H1 (cell line): ENCODE results near the gene HDAC11. TPM values are rescaled to one million over a fixed set of nuclear protein-coding genes. Genes with fewer than 3 reads are reported as not detected.

Experiments used
- CTCF ChIA-PET: fragments of 300-600 bp; sonication (Branson Sonifier 250); formaldehyde crosslinking; loops from one replicate; lab custom pipeline; 2021; ENCODE audit not compliant: partially characterized antibody; lab: Charles Lee
- POLR2A ChIA-PET: fragments of 300-600 bp; sonication (Branson Sonifier 250); formaldehyde crosslinking; loops from one replicate; lab custom pipeline; 2021; ENCODE audit warnings: inconsistent platforms; ENCODE audit not compliant: partially characterized antibody; lab: Charles Lee
- DNase-seq, 2 experiments: peaks; one replicate each; pipeline versions ENCODE4 v3.0.0 to v3.0.0-alpha.2; 2010 to 2022; ENCODE audit warnings: low spot score in 2 of 2, low read depth in 1 of 2, mixed read lengths in 1 of 2
- FAIRE-seq: peaks from 2 replicates; lab custom pipeline; 2011; peaks lifted over from hg19 to GRCh38; lab: Jason Lieb, UNC
- H2AFZ ChIP-seq: 2 replicates; pipeline ENCODE4 v1.8.1; 2012; ENCODE audit warnings: low read length, inconsistent platforms
- H2AK5ac ChIP-seq: 2 replicates; pipeline ENCODE4 v1.6.1; 2013; ENCODE audit warnings: low read depth, low read length
- H2BK120ac ChIP-seq: replicated peaks from 2 replicates; pipeline ENCODE3; 2013; ENCODE audit warnings: low read depth, low read length, inconsistent platforms
- H2BK12ac ChIP-seq: 2 replicates; pipeline ENCODE4 v1.6.1; 2013; ENCODE audit warnings: low read depth, low read length
- H2BK15ac ChIP-seq: 2 replicates; pipeline ENCODE4 v1.6.1; 2013; ENCODE audit warnings: low read length
- H2BK20ac ChIP-seq: 2 replicates; pipeline ENCODE4 v1.6.1; 2013; ENCODE audit warnings: low read length
- H2BK5ac ChIP-seq: 2 replicates; pipeline ENCODE4 v1.6.1; 2013; ENCODE audit warnings: low read depth, low read length
- H3K14ac ChIP-seq: 2 replicates; pipeline ENCODE4 v1.6.1; 2013; ENCODE audit warnings: inconsistent platforms; ENCODE audit not compliant: insufficient read length
- H3K18ac ChIP-seq: 2 replicates; pipeline ENCODE4 v1.6.1; 2013; ENCODE audit warnings: low read length; ENCODE audit errors: extremely low read depth
- H3K23ac ChIP-seq: 2 replicates; pipeline ENCODE4 v1.6.1; 2013; ENCODE audit warnings: inconsistent platforms; ENCODE audit not compliant: insufficient read length
- H3K23me2 ChIP-seq: 2 replicates; pipeline ENCODE4 v1.6.1; 2013; ENCODE audit warnings: low read depth, low read length
- H3K27ac ChIP-seq: 2 replicates; pipeline ENCODE4 v1.6.1; 2011; ENCODE audit warnings: low read depth, low read length, inconsistent platforms
- H3K27me3 ChIP-seq, 4 experiments: replicated peaks in 1 of 4; 1 replicate in 1 of 4; 2 replicates in 3 of 4; pipeline versions ENCODE4 v1.6.1 to v1.8.1; 2011 to 2013; ENCODE audit warnings: low read length in 3 of 4, mild to moderate bottlenecking in 3 of 4, inconsistent platforms in 2 of 4, mixed read lengths in 2 of 4, moderate library complexity in 1 of 4; ENCODE audit not compliant: control insufficient read depth in 3 of 4, insufficient read depth in 3 of 4; ENCODE audit errors: extremely low read depth in 1 of 4
- H3K36me3 ChIP-seq, 4 experiments: 2 replicates each; pipeline versions ENCODE4 v1.6.1 to v1.8.1; 2011 to 2013; ENCODE audit warnings: mild to moderate bottlenecking in 4 of 4, low read length in 3 of 4, moderate library complexity in 2 of 4, control low read depth in 1 of 4, inconsistent platforms in 1 of 4; ENCODE audit not compliant: insufficient read depth in 4 of 4, control insufficient read depth in 2 of 4
- H3K4ac ChIP-seq: replicated peaks from 2 replicates; pipeline ENCODE3; 2013; ENCODE audit warnings: low read length, low read depth, mixed read lengths, inconsistent platforms; ENCODE audit not compliant: insufficient read length
- H3K4me1 ChIP-seq, 4 experiments: replicated peaks in 1 of 4; 1 replicate in 1 of 4; 2 replicates in 3 of 4; pipeline versions ENCODE4 v1.6.1 to v1.8.1; 2011 to 2013; ENCODE audit warnings: low read length in 3 of 4, inconsistent platforms in 2 of 4, mixed read lengths in 1 of 4; ENCODE audit not compliant: insufficient read depth in 4 of 4, control insufficient read depth in 3 of 4
- H3K4me2 ChIP-seq, 2 experiments: 2 replicates each; pipeline versions ENCODE4 v1.6.1 to v1.8.1; 2011 to 2013; ENCODE audit warnings: low read depth in 2 of 2, low read length in 2 of 2, control low read depth in 1 of 2, inconsistent platforms in 1 of 2, mild to moderate bottlenecking in 1 of 2; ENCODE audit not compliant: insufficient read depth in 1 of 2
- H3K4me3 ChIP-seq, 4 experiments: fragments of 200-600, 300-600 bp in 1 of 4; sonication (generic), shearing (Covaris generic), sonication (Bioruptor Twin) in 1 of 4; 2 replicates each; pipeline versions ENCODE4 v1.5.1 to v1.8.1; 2011 to 2016; ENCODE audit warnings: low read length in 4 of 4, low read depth in 3 of 4, control low read depth in 2 of 4, inconsistent platforms in 2 of 4, mild to moderate bottlenecking in 2 of 4, mixed read lengths in 1 of 4, moderate library complexity in 1 of 4; ENCODE audit not compliant: insufficient read depth in 2 of 4; ENCODE audit errors: extremely low read depth in 1 of 4
- H3K56ac ChIP-seq: replicated peaks from 2 replicates; pipeline ENCODE3; 2013; ENCODE audit warnings: low read depth, mild to moderate bottlenecking, mixed read lengths, low read length, inconsistent platforms; ENCODE audit not compliant: insufficient read length
- H3K79me1 ChIP-seq: 2 replicates; pipeline ENCODE4 v1.6.1; 2013; ENCODE audit warnings: low read depth, low read length, control low read depth
- H3K79me2 ChIP-seq, 2 experiments: 2 replicates each; pipeline versions ENCODE4 v1.6.1 to v1.8.1; 2012 to 2013; ENCODE audit warnings: low read length in 2 of 2, mild to moderate bottlenecking in 2 of 2, inconsistent platforms in 1 of 2; ENCODE audit not compliant: insufficient read depth in 2 of 2, control insufficient read depth in 1 of 2
- H3K9ac ChIP-seq, 4 experiments: replicated peaks in 1 of 4; 1 replicate in 1 of 4; 2 replicates in 3 of 4; pipeline versions ENCODE4 v1.6.1 to v1.8.1; 2011 to 2013; ENCODE audit warnings: low read depth in 3 of 4, low read length in 3 of 4, control low read depth in 2 of 4, mild to moderate bottlenecking in 2 of 4, moderate library complexity in 2 of 4, inconsistent platforms in 1 of 4; ENCODE audit errors: extremely low read depth in 1 of 4
- H3K9me3 ChIP-seq, 2 experiments: 2 replicates each; pipeline versions ENCODE4 v1.6.1 to v1.8.1; 2012 to 2013; ENCODE audit warnings: mild to moderate bottlenecking in 2 of 2, moderate library complexity in 2 of 2, control low read depth in 1 of 2, inconsistent platforms in 1 of 2, low read depth in 1 of 2, low read length in 1 of 2, mixed read lengths in 1 of 2; ENCODE audit not compliant: insufficient read depth in 2 of 2
- H4K20me1 ChIP-seq, 2 experiments: replicated peaks in 1 of 2; 2 replicates each; pipeline versions ENCODE3 to v1.8.1; 2011 to 2013; ENCODE audit warnings: inconsistent platforms in 2 of 2, low read length in 2 of 2, mild to moderate bottlenecking in 1 of 2; ENCODE audit not compliant: insufficient read depth in 2 of 2, control insufficient read depth in 1 of 2
- H4K5ac ChIP-seq: 2 replicates; pipeline ENCODE4 v1.6.1; 2013; ENCODE audit warnings: low read length, low read depth, mixed read lengths, inconsistent platforms; ENCODE audit not compliant: insufficient read length
- H4K8ac ChIP-seq: 2 replicates; pipeline ENCODE4 v1.8.0; 2013; ENCODE audit warnings: mild to moderate bottlenecking, moderate library complexity, low read length, inconsistent platforms; ENCODE audit not compliant: insufficient read depth; ENCODE audit errors: extremely low read depth
- H4K91ac ChIP-seq: replicated peaks from 2 replicates; pipeline ENCODE3; 2013; ENCODE audit warnings: low read length, mixed read lengths, inconsistent platforms; ENCODE audit not compliant: insufficient read length
- KDM5A ChIP-seq: fragments of 200-600 bp; IDR thresholded peaks from 2 replicates; pipeline ENCODE4 v1.7.1; 2012; ENCODE audit warnings: mild to moderate bottlenecking, low read length, inconsistent platforms, mixed read lengths
- POLR2A ChIP-seq, 2 experiments: IDR thresholded peaks; 1 replicate in 1 of 2; 2 replicates in 1 of 2; pipeline ENCODE4 v1.6.1; 2011; ENCODE audit warnings: low read depth in 2 of 2, low read length in 2 of 2, mild to moderate bottlenecking in 2 of 2; ENCODE audit errors: control extremely low read depth in 1 of 2
- POU5F1 ChIP-seq: IDR thresholded peaks from 2 replicates; pipeline ENCODE4 v1.6.1; 2011; ENCODE audit warnings: low read depth, mild to moderate bottlenecking, low read length, moderate library complexity
- SIN3A ChIP-seq, 2 experiments: IDR thresholded peaks in 1 of 2; conservative IDR thresholded peaks in 1 of 2; 2 replicates each; pipeline ENCODE4 v1.6.1; 2011 to 2012; ENCODE audit warnings: low read length in 2 of 2, improper control_type of control experiment in 1 of 2, low read depth in 1 of 2, mild to moderate bottlenecking in 1 of 2
- ZNF274 ChIP-seq: IDR thresholded peaks from 2 replicates; pipeline ENCODE4 v1.7.0; 2012; ENCODE audit warnings: low read length, borderline replicate concordance; ENCODE audit errors: extremely low read depth
- WGBS, 2 experiments: shearing (Covaris generic) in 1 of 2; methylation state at CpG; one replicate each; pipeline versions ENCODE4 v1.1.6 to v1.1.7; 2013 to 2015; ENCODE audit warnings: low lambda C conversion rate in 2 of 2, mixed read lengths in 2 of 2, inconsistent platforms in 1 of 2, low coverage in 1 of 2, missing lambda C conversion rate in 1 of 2; ENCODE audit not compliant: insufficient replicate concordance in 2 of 2, insufficient coverage in 1 of 2, insufficient read length in 1 of 2; ENCODE audit errors: extremely low coverage in 1 of 2, missing lambda C conversion rate in 1 of 2; 5-methylcytosine and 5-hydroxymethylcytosine counted together
- polyA plus RNA-seq, 7 experiments: library from polyadenylated mRNA; depleted of rRNA in 3 of 7; stranded (reverse) in 5 of 7; unstranded in 2 of 7; fragments of >200 nt in 5 of 7; fragments of 200-250 nt in 2 of 7; gene quantifications; 1 replicate in 5 of 7; 2 replicates in 1 of 7; 4 replicates in 1 of 7; pipeline versions ENCODE4 v1.2.1 to v1.2.3, GENCODE V29; 2011 to 2013; ENCODE audit warnings: missing spikeins in 2 of 7, mixed read lengths in 2 of 7
- total RNA-seq: library from RNA; stranded (reverse); fragmentation: NEBNext Ultra II Directional; extraction: Animal tissue kit (Norgen Biotek cat#: 25700); gene quantifications from 2 replicates; pipeline ENCODE4 v1.2.1, GENCODE V29; 2021
- TF ChIP-seq, protein P1 (sequence below), 3 experiments: IDR thresholded peaks; 1 replicate in 2 of 3; 2 replicates in 1 of 3; pipeline versions ENCODE4 v1.5.1 to v1.6.1; 2011; ENCODE audit warnings: low read length in 3 of 3, mild to moderate bottlenecking in 3 of 3, inconsistent platforms in 2 of 3, low read depth in 1 of 3, moderate library complexity in 1 of 3; ENCODE audit not compliant: insufficient read depth in 1 of 3; ENCODE audit errors: control extremely low read depth in 1 of 3

The HDAC11 gene
- total and polyA plus RNA-seq, 2 of the 8 experiments (the other 6 are each of a cell fraction or from before 2014, with no cell fraction given), result 6.8 to 7.4 TPM

DNA sequence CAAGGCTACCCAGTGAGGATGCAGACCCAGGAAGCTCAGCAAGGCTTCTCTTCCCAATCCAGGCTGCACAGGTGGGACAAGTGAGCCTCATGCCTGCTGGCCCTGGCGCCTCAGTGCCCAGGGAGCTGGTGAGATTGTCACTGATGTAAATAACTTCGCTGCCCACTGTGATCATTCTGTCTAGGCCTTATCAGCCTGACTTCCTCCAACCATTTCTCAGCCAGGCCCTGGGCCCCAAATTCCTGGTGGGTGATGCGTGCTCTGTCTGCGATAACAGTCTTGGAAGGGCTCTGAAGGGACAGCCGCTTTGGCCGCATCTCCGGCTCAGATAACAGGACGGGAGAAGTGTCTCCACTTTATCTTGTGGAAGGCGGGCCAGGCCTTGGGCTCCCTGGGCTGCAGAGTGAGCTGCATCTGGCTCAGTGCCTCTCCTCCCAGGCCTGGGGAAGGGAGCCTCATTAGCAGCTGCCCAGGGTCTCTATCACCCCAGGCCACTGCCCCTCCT lies 66.6 kb downstream of the HDAC11 start:
- Histone ChIP-seq H3K4me1 (peaks cover 0 to 30% (median 10%) of the 10 kb centered on the region in 4 experiments; a peak in 6 of 7 replicates), H4K20me1 (peaks cover 0 to 2% of the 10 kb centered on the region in 2 experiments), H3K36me3 (no peaks in the 10 kb centered on the region), H3K79me2 (no peaks in the 10 kb centered on the region), H4K8ac (no peak overlapping the region), H3K79me1 (no peaks in the 10 kb centered on the region), H2BK5ac (no peak overlapping the region), H3K9ac (no peak overlapping the region), H3K27me3 (peaks cover 0 to 22% (median 18%) of the 10 kb centered on the region in 4 experiments; a peak in 6 of 7 replicates), H4K5ac (no peak overlapping the region), H3K23ac (no peak overlapping the region), H3K23me2 (peaks cover 2% of the 10 kb centered on the region; the same call in 1 of the 2 replicates), H3K4ac (no peak overlapping the region), H2BK12ac (no peak overlapping the region), H3K9me3 (no peaks in the 10 kb centered on the region), H2BK15ac (no peak overlapping the region), H3K56ac (no peak overlapping the region), H2AFZ (no peak overlapping the region), H2BK120ac (no peak overlapping the region), H2BK20ac (no peak overlapping the region), H2AK5ac (no peak overlapping the region), H3K27ac (no peak overlapping the region), H4K91ac (no peak overlapping the region), H3K4me3 (no peak overlapping the region), H3K18ac (no peak overlapping the region), H3K14ac (no peak overlapping the region), H3K4me2 (no peak overlapping the region)
- DNase-seq (no peak), FAIRE-seq (no peak)
- ChIA-PET POLR2A (interaction anchor here (0.7 kb wide), 1 partner anchor 236 kb away, joined by 3 read pairs; no protein-coding TSS in a partner anchor), CTCF (interaction anchor here (0.6 to 51.2 kb wide), 9 partner anchors 8 to 94 kb away, joined by 3 to 856 read pairs (median 6); no protein-coding TSS in a partner anchor)
- TF ChIP-seq ZNF274 (no peak), KDM5A (no peak), POU5F1 (no peak), SIN3A (conservative IDR thresholded peaks at IDR 0.05 in 1 of 2, IDR thresholded peaks at IDR 0.05 in 1 of 2; ENCODE audit: low read depth in 1 of 2, low read length in 2 of 2) (no peak), POLR2A (IDR thresholded peaks at IDR 0.05; ENCODE audit: control extremely low read depth in 1 of 2, low read depth in 2 of 2, low read length in 2 of 2) (no peak)
- TF ChIP-seq, protein P1, sequence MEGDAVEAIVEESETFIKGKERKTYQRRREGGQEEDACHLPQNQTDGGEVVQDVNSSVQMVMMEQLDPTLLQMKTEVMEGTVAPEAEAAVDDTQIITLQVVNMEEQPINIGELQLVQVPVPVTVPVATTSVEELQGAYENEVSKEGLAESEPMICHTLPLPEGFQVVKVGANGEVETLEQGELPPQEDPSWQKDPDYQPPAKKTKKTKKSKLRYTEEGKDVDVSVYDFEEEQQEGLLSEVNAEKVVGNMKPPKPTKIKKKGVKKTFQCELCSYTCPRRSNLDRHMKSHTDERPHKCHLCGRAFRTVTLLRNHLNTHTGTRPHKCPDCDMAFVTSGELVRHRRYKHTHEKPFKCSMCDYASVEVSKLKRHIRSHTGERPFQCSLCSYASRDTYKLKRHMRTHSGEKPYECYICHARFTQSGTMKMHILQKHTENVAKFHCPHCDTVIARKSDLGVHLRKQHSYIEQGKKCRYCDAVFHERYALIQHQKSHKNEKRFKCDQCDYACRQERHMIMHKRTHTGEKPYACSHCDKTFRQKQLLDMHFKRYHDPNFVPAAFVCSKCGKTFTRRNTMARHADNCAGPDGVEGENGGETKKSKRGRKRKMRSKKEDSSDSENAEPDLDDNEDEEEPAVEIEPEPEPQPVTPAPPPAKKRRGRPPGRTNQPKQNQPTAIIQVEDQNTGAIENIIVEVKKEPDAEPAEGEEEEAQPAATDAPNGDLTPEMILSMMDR (IDR thresholded peaks at IDR 0.05; ENCODE audit: control extremely low read depth in 1 of 3, insufficient read depth in 1 of 3, low read depth in 1 of 3, low read length in 3 of 3), result no peak
- WGBS, 2 experiments, result 84% methylated on average over 9 of the region's 9 CpGs; no CpG with 5 or more reads in 1 of the 2 experiments
